Thoracic aorta (tissue), 2 donors: ENCODE measurements around the gene RAB9A. TPM values are rescaled to one million over a fixed set of nuclear protein-coding genes. Genes with fewer than 3 reads are reported as not detected.
"Not testable (repeated sequence)": the region's sequence is repeated elsewhere in the genome, so short reads cannot be mapped to it uniquely, and the experiment has no call there.

Experiments
- ATAC-seq: fragments of 150-250 bp; one replicate; pipeline ENCODE4 v1.8.0; 2017; ENCODE audit warnings: low read depth; ENCODE audit not compliant: insufficient number of reproducible peaks, low FRiP score
- DNase-seq: peaks from one replicate; pipeline ENCODE4 v3.0.0-alpha.2; 2020; ENCODE audit warnings: low spot score
- H3K27ac ChIP-seq, 2 donors: fragments of 200-600 bp; sonication (generic); 1 replicate in 1 of 2; 2 replicates in 1 of 2; pipeline ENCODE4 v1.5.1; 2016; ENCODE audit warnings: mild to moderate bottlenecking in 2 of 2, moderate library complexity in 2 of 2
- H3K27me3 ChIP-seq: fragments of 200-600 bp; sonication (generic); replicated peaks from 2 replicates; pipeline ENCODE4 v1.6.0; 2016; ENCODE audit warnings: mild to moderate bottlenecking; ENCODE audit not compliant: insufficient read depth
- H3K36me3 ChIP-seq: fragments of 200-600 bp; sonication (generic); one replicate; pipeline ENCODE4 v1.5.1; 2016
- H3K4me1 ChIP-seq, 2 donors: fragments of 200-600 bp; sonication (generic); 1 replicate in 1 of 2; 2 replicates in 1 of 2; pipeline versions ENCODE4 v1.5.1 to v1.6.0; 2016; ENCODE audit warnings: low read depth in 2 of 2, mild to moderate bottlenecking in 1 of 2; ENCODE audit not compliant: control insufficient read depth in 1 of 2
- H3K4me3 ChIP-seq: fragments of 200-600 bp; sonication (generic); 2 replicates; pipeline ENCODE4 v1.5.1; 2016; ENCODE audit warnings: mild to moderate bottlenecking
- H3K9me3 ChIP-seq: fragments of 200-600 bp; sonication (generic); 2 replicates; pipeline ENCODE4 v1.5.1; 2016
- CTCF ChIP-seq: fragments of 200-600 bp; sonication (generic); IDR thresholded peaks from one replicate; pipeline ENCODE4 v1.5.1; 2019; ENCODE audit warnings: antibody characterized with exemption
- total RNA-seq, 2 donors: library from RNA; depleted of rRNA; stranded (reverse); fragments of >200 nt; gene quantifications; one replicate each; pipeline versions ENCODE4 v1.1.0 to v1.2.3, GENCODE V29; 2016

The RAB9A gene
- total RNA-seq, 2 donors from 2014 or later, result 20.0 to 21.7 TPM

- no peak for ATAC-seq
- no peaks in the 10 kb centered on the region for H3K36me3 ChIP-seq
- peak overlapping the region; percentile 28 to 43 for H3K27ac ChIP-seq
- H3K9me3 ChIP-seq, result no peaks in the 10 kb centered on the region
- peak overlapping the region; percentile 45 for H3K4me3 ChIP-seq
- H3K4me1 ChIP-seq, result peaks cover 6 to 29% of the 10 kb centered on the region in 2 donors
- TF ChIP-seq CTCF, result no peak
- no peaks in the 10 kb centered on the region for H3K27me3 ChIP-seq
- DNase-seq, result no peak
These were observed 26.6 kb upstream of the RAB9A start for GRCh38 chrX:13662355-13662791.

GRCh38 chrX:13664020-13664419 lies 24.9 kb upstream of the RAB9A start:
- H3K27me3 ChIP-seq, result no peaks in the 10 kb centered on the region
- H3K4me3 ChIP-seq, result no peak overlapping the region
- no peaks in the 10 kb centered on the region for H3K9me3 ChIP-seq
- peak overlapping the region; percentile 27 to 43 for H3K27ac ChIP-seq
- no peak for DNase-seq
- no peak for TF ChIP-seq CTCF
- H3K36me3 ChIP-seq, result no peaks in the 10 kb centered on the region
- H3K4me1 ChIP-seq, result peaks cover 6 to 30% of the 10 kb centered on the region in 2 donors
- no peak for ATAC-seq

- Histone ChIP-seq H3K4me3 (no peak overlapping the region), H3K9me3 (no peaks in the 10 kb centered on the region), H3K27ac (no peak overlapping the region), H3K27me3 (no peaks in the 10 kb centered on the region), H3K36me3 (no peaks in the 10 kb centered on the region), H3K4me1 (peaks cover 6 to 30% of the 10 kb centered on the region in 2 donors)
- ATAC-seq (no peak), DNase-seq (no peak)
- no peak for TF ChIP-seq CTCF
These were observed 22.1 kb upstream of the RAB9A start for GRCh38 chrX:13666836-13667235.

- Histone ChIP-seq H3K27me3 (no peaks in the 10 kb centered on the region), H3K4me1 (peaks cover 6 to 30% of the 10 kb centered on the region in 2 donors), H3K27ac (no peak overlapping the region), H3K36me3 (no peaks in the 10 kb centered on the region), H3K4me3 (no peak overlapping the region), H3K9me3 (no peaks in the 10 kb centered on the region)
- ATAC-seq (no peak), DNase-seq (no peak)
- TF ChIP-seq CTCF, result no peak
These were observed 21.0 kb upstream of the RAB9A start for GRCh38 chrX:13667919-13668318.

GRCh38 chrX:13669246-13669737 lies 19.6 kb upstream of the RAB9A start:
- Histone ChIP-seq H3K4me1 (peaks cover 6 to 21% of the 10 kb centered on the region in 2 donors), H3K36me3 (no peaks in the 10 kb centered on the region), H3K27me3 (no peaks in the 10 kb centered on the region), H3K4me3 (peak overlapping the region; percentile 47), H3K27ac (no peak overlapping the region), H3K9me3 (no peaks in the 10 kb centered on the region)
- DNase-seq (no peak), ATAC-seq (no peak)
- no peak for TF ChIP-seq CTCF

GRCh38 chrX:13669755-13670154 lies 19.2 kb upstream of the RAB9A start:
- not testable (repeated sequence) for DNase-seq, H3K27me3 ChIP-seq, H3K9me3 ChIP-seq, H3K27ac ChIP-seq, ATAC-seq, H3K36me3 ChIP-seq, H3K4me3 ChIP-seq
- peaks cover 3 to 16% of the 10 kb centered on the region in 2 donors for H3K4me1 ChIP-seq
